ENCODE results near the gene SLC17A8.

Gene SLC17A8

GRCh38 chr12:100383586-100384558 is 27.0 kb downstream of the SLC17A8 start:
- Mint-ChIP-seq H3K9me3 (no peaks in the 10 kb centered on the region), H3K4me3 (no peak overlapping the region), H3K27ac (no peak overlapping the region), H3K36me3 (no peaks in the 10 kb centered on the region), H3K4me1 (no peaks in the 10 kb centered on the region), H3K27me3 (peaks cover 5% of the 10 kb centered on the region)
- DNase-seq: no peak
- CTCF ChIA-PET: interaction anchor here (0.9 kb wide), 1 partner anchor 21 kb away, joined by 3 read pairs; no protein-coding TSS in a partner anchor

GRCh38 chr12:100384559-100384935 is 27.7 kb downstream of the SLC17A8 start:
- Mint-ChIP-seq H3K9me3 (no peaks in the 10 kb centered on the region), H3K4me3 (no peak overlapping the region), H3K36me3 (no peaks in the 10 kb centered on the region), H3K4me1 (no peaks in the 10 kb centered on the region), H3K27me3 (peaks cover 5% of the 10 kb centered on the region), H3K27ac (no peak overlapping the region)
- CTCF ChIA-PET: no interaction called here
- no peak for DNase-seq

GRCh38 chr12:100388382-100388781 is 31.5 kb downstream of the SLC17A8 start:
- Mint-ChIP-seq H3K4me1 (no peaks in the 10 kb centered on the region), H3K9me3 (no peaks in the 10 kb centered on the region), H3K36me3 (no peaks in the 10 kb centered on the region), H3K27ac (no peak overlapping the region), H3K27me3 (peaks cover 5% of the 10 kb centered on the region), H3K4me3 (no peak overlapping the region)
- no peak for DNase-seq
- CTCF ChIA-PET: no interaction called here

- CTCF ChIA-PET: no interaction called here
- Mint-ChIP-seq H3K9me3 (no peaks in the 10 kb centered on the region), H3K4me3 (no peak overlapping the region), H3K27me3 (no peaks in the 10 kb centered on the region), H3K4me1 (no peaks in the 10 kb centered on the region), H3K36me3 (no peaks in the 10 kb centered on the region), H3K27ac (no peak overlapping the region)
- no peak for DNase-seq
Measured at GRCh38 chr12:100391856-100392255, 35.0 kb downstream of the SLC17A8 start.

- H3K9me3 Mint-ChIP-seq: no peaks in the 10 kb centered on the region
- CTCF ChIA-PET: interaction anchor here (0.7 kb wide), 1 partner anchor 279 kb away, joined by 3 read pairs; no protein-coding TSS in a partner anchor
- no peak for DNase-seq
Measured at GRCh38 chr12:100393200-100393599, 36.3 kb downstream of the SLC17A8 start.

GRCh38 chr12:100395811-100396210 is 38.9 kb downstream of the SLC17A8 start:
- Mint-ChIP-seq H3K9me3 (no peaks in the 10 kb centered on the region), H3K27me3 (no peaks in the 10 kb centered on the region), H3K27ac (no peak overlapping the region), H3K4me3 (no peak overlapping the region), H3K4me1 (no peaks in the 10 kb centered on the region), H3K36me3 (no peaks in the 10 kb centered on the region)
- CTCF ChIA-PET: interaction anchor here (1.5 kb wide), 1 partner anchor 8 kb away, joined by 6 read pairs; no protein-coding TSS in a partner anchor
- no peak for DNase-seq

More at GRCh38 chr12:100393200-100393599, 36.3 kb downstream of the SLC17A8 start:
- Mint-ChIP-seq H3K36me3 (no peaks in the 10 kb centered on the region), H3K4me3 (no peak overlapping the region), H3K4me1 (no peaks in the 10 kb centered on the region), H3K27ac (no peak overlapping the region), H3K27me3 (no peaks in the 10 kb centered on the region)

GRCh38 chr12:100398307-100398706 is 41.4 kb downstream of the SLC17A8 start:
- DNase-seq: no peak
- no peak overlapping the region for H3K4me3 Mint-ChIP-seq
- no peak overlapping the region for H3K27ac Mint-ChIP-seq
- CTCF ChIA-PET: no interaction called here
- H3K9me3 Mint-ChIP-seq: no peaks in the 10 kb centered on the region
- H3K4me1 Mint-ChIP-seq: no peaks in the 10 kb centered on the region
- H3K36me3 Mint-ChIP-seq: no peaks in the 10 kb centered on the region
- H3K27me3 Mint-ChIP-seq: no peaks in the 10 kb centered on the region

- DNase-seq: no peak
- Mint-ChIP-seq H3K4me1 (no peaks in the 10 kb centered on the region), H3K36me3 (no peaks in the 10 kb centered on the region), H3K27me3 (no peaks in the 10 kb centered on the region), H3K9me3 (no peaks in the 10 kb centered on the region), H3K27ac (no peak overlapping the region), H3K4me3 (no peak overlapping the region)
- CTCF ChIA-PET: no interaction called here
Measured at GRCh38 chr12:100399095-100399494, 42.2 kb downstream of the SLC17A8 start.

- DNase-seq: no peak
Measured at GRCh38 chr12:100401660-100402059, 44.8 kb downstream of the SLC17A8 start.

GRCh38 chr12:100402763-100403162 is 45.9 kb downstream of the SLC17A8 start:
- CTCF ChIA-PET: interaction anchor here (5.4 kb wide), 1 partner anchor 169 kb away, joined by 57 read pairs; no protein-coding TSS in a partner anchor
- no peak for DNase-seq
- Mint-ChIP-seq H3K4me3 (no peak overlapping the region), H3K27me3 (no peaks in the 10 kb centered on the region), H3K9me3 (no peaks in the 10 kb centered on the region), H3K36me3 (no peaks in the 10 kb centered on the region), H3K27ac (no peak overlapping the region), H3K4me1 (no peaks in the 10 kb centered on the region)

More at GRCh38 chr12:100401660-100402059, 44.8 kb downstream of the SLC17A8 start:
- Mint-ChIP-seq H3K27me3 (no peaks in the 10 kb centered on the region), H3K9me3 (no peaks in the 10 kb centered on the region), H3K4me3 (no peak overlapping the region), H3K36me3 (no peaks in the 10 kb centered on the region), H3K4me1 (no peaks in the 10 kb centered on the region), H3K27ac (no peak overlapping the region)
- CTCF ChIA-PET: interaction anchor here (5.4 kb wide), 1 partner anchor 168 kb away, joined by 57 read pairs; no protein-coding TSS in a partner anchor

- Mint-ChIP-seq H3K27me3 (no peaks in the 10 kb centered on the region), H3K4me1 (no peaks in the 10 kb centered on the region), H3K36me3 (no peaks in the 10 kb centered on the region), H3K4me3 (no peak overlapping the region), H3K27ac (no peak overlapping the region), H3K9me3 (no peaks in the 10 kb centered on the region)
- CTCF ChIA-PET: interaction anchor here (1.3 to 5.4 kb wide), 3 partner anchors 8 to 170 kb away, joined by 4 to 57 read pairs (median 6); no protein-coding TSS in a partner anchor
- no peak for DNase-seq
Measured at GRCh38 chr12:100403446-100403845, 46.6 kb downstream of the SLC17A8 start.

GRCh38 chr12:100404769-100405407 is 48.0 kb downstream of the SLC17A8 start:
- Mint-ChIP-seq H3K27ac (no peak overlapping the region), H3K36me3 (no peaks in the 10 kb centered on the region), H3K27me3 (no peaks in the 10 kb centered on the region), H3K4me1 (no peaks in the 10 kb centered on the region), H3K9me3 (no peaks in the 10 kb centered on the region), H3K4me3 (no peak overlapping the region)
- CTCF ChIA-PET: interaction anchor here (0.6 to 5.4 kb wide), 26 partner anchors 9 to 308 kb away, joined by 3 to 57 read pairs (median 3); no protein-coding TSS in a partner anchor
- DNase-seq: peak; percentile 59

- no peak overlapping the region for H3K4me3 Mint-ChIP-seq
- no peaks in the 10 kb centered on the region for H3K27me3 Mint-ChIP-seq
- CTCF ChIA-PET: interaction anchor here (2.6 kb wide), 1 partner anchor 9 kb away, joined by 8 read pairs; no protein-coding TSS in a partner anchor
- no peak for DNase-seq
- no peaks in the 10 kb centered on the region for H3K4me1 Mint-ChIP-seq
- no peaks in the 10 kb centered on the region for H3K36me3 Mint-ChIP-seq
- no peaks in the 10 kb centered on the region for H3K9me3 Mint-ChIP-seq
- no peak overlapping the region for H3K27ac Mint-ChIP-seq
Measured at GRCh38 chr12:100413001-100413400, 56.1 kb downstream of the SLC17A8 start.

GRCh38 chr12:100414739-100415138 is 57.9 kb downstream of the SLC17A8 start:
- CTCF ChIA-PET: interaction anchor here (2.6 kb wide), 1 partner anchor 10 kb away, joined by 8 read pairs; no protein-coding TSS in a partner anchor
- Mint-ChIP-seq H3K9me3 (no peaks in the 10 kb centered on the region), H3K27ac (no peak overlapping the region), H3K36me3 (no peaks in the 10 kb centered on the region), H3K27me3 (no peaks in the 10 kb centered on the region), H3K4me3 (no peak overlapping the region), H3K4me1 (no peaks in the 10 kb centered on the region)
- no peak for DNase-seq

Data from activated naive CD4-positive, alpha-beta T cell treated with anti-CD3 and anti-CD28 coated beads, Interleukin-2, amount 10 ng/mL, durations not matched to agents 7 days and 5 days (primary cell).